ENCODE results near the gene CHML.
A peak's percentile ranks its signal among the peaks of the same experiment; 100 is the strongest.
"Not testable (repeated sequence)": the region's sequence is repeated elsewhere in the genome, so short reads cannot be mapped to it uniquely, and the experiment has no call there.

The CHML gene

DNA sequence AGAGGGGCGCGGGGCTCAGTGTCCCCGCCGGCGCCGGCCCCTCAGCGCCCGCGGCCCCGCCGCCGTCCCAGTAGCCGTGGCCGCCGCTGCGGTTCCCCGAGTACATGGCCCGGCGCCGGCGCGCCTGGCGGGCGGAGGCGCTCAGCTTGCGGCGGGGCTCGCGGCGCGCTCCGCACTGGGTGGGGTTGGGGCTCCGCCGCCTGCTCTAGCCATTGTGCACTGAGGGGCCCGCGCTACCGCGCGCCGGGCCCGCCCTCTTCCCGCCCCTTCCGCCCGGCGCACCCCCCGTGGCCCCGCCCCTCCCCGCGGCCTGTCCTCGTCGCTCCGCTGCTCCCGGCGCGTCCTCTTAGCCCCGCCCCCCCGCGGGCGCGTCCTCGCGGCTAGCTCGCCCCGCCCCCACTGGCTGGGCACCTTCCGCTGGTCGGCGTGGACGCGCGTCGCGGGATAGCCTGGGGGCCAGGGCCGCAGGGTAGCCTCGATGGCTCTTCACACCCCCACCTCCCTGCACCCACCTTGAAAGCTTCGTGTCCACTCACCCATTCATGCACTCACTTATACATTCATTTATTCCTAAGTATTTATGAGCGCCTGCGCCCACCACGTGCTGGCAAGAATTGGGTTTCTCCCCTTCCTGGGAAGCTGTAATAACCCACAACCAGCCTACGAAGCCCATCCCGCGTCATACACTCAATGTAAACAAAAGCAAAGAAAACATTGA lies at the start of gene CHML, which contains the start of gene OPN3:
TSS of gene CHML (minus strand) at position 221 of the 718 bp plus-strand sequence. CDS start 4,603 bp downstream, outside the sequence.
TSS of gene OPN3 (minus strand) at position 221 of the 718 bp plus-strand sequence. CDS start at position 106, 115 bp downstream.
- peak; percentile 86 to 94 (median 89) for DNase-seq

- no peak for DNase-seq
Measured at GRCh38 chr1:241688940-241689368, 48.8 kb upstream of the CHML start.

- no peak for DNase-seq
Measured at GRCh38 chr1:241684108-241684507, 43.9 kb upstream of the CHML start.

- DNase-seq, result no peak
Measured at GRCh38 chr1:241682921-241683320, 42.8 kb upstream of the CHML start.

GRCh38 chr1:241681861-241682448 lies 41.8 kb upstream of the CHML start:
- DNase-seq, result not testable (repeated sequence)

DNA sequence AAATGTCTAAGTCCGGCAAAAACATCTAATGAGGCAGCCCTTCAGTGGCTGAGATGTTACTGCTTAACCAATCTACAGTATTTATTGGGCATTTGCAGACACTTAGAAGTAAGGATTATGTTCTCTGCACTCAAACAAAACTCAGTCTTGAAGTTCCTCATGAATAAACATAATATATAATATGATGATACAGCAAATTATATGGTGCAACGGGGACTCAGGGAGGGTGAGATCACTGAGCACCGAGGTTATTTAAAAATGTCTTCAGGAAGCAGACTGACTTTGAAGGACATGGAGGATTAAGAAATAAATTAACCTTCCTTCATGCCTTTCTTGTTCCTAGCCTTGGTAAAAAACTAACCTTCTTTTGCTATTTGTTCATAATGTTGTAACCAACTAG lies 39.8 kb upstream of the CHML start:
- DNase-seq, result no peak

GRCh38 chr1:241679404-241679803 lies 39.2 kb upstream of the CHML start:
- no peak for DNase-seq

DNA sequence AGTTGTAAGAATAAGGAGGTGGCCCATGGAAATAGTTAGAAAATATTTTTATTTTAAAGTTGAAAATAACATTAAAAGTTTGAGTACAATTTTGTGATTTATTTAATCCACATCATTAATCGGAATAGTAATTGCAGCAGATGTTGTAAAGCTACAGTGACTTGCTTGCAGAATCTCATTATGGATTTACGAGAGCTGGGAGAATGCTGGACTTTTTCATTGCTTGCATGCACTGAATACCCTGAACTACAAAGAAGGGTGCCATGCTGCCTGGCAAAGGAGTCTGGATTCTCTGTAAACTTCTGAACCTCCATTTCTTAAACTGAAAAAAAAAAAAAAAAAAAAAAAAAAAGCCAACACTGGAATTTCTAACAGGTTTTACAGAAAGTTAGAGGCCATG lies 38.4 kb upstream of the CHML start:
- DNase-seq, result no peak

- DNase-seq, result no peak
Measured at GRCh38 chr1:241677201-241677600, 37.0 kb upstream of the CHML start.

- no peak for DNase-seq
Measured at GRCh38 chr1:241675983-241676382, 35.8 kb upstream of the CHML start.

- no peak for DNase-seq
Measured at GRCh38 chr1:241674805-241675384, 34.7 kb upstream of the CHML start.

- DNase-seq, result no peak
Measured at GRCh38 chr1:241672301-241672700, 32.1 kb upstream of the CHML start.

- DNase-seq, result no peak
Measured at GRCh38 chr1:241666419-241666818, 26.2 kb upstream of the CHML start.

DNA sequence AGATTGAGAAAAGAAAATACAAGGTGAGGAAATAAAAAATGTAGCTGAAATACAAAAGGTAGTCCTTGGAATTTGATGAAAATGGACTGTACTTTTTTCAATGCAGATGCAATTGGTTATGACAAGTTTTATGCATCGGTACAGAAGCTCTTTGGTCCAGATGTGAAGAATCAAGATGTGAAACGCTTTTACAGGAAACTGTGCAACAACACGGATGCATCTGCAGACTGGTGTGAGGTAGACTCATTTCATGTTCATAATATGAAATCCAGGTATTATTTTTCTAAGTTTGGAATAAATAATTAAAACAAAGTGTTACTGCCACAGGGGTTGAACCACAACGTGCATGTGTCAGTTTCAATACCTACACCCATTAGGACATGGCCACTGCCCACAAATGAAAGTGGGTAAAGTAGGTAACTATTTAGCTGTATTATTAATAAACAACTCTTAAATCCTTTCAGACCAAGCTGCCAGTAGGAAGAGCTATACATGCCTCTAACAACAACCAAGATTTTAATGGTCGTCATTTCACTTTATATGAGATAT lies 20.3 kb upstream of the CHML start:
- no peak for DNase-seq

DNA sequence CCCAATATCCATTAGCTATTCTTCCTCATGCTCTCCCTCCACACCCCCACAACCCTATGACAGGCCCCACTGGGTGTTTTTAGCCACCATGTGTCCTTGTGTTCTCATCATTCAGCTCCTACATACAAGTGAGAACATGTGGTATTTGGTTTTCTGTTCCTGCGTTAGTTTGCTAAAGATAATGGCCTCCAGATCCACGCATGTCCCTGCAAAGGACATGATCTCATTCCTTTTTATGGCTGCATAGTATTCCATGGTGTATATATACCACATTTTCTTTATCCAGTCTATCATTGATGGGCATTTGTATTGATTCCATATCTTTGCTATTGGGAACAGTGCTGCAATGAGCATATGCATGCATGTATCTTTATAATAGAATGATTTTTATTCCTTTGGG lies 18.8 kb upstream of the CHML start:
- DNase-seq, result not testable (repeated sequence)

- no peak for DNase-seq
Measured at GRCh38 chr1:241658081-241658793, 18.1 kb upstream of the CHML start.

GRCh38 chr1:241654641-241655040 lies 14.5 kb upstream of the CHML start:
- DNase-seq, result no peak

DNA sequence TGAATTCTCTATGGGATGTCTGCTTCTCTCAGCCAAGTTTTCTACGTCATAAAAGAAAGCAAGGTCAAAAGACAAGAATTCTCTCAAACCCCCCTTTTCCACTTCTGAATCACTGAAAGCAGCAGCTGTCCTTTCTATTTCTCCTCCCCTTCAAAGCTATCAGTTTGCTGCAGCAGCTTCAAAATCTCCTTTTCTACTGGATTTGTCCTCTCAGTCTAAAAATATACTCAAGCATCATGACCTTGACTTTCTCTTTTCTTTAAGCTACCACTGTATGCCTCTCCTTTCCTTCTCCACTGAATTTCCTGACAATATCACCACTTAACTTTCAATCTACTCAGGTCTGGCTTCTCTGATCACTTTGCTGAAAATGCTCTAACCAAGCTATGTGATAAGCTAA lies 13.8 kb upstream of the CHML start:
- DNase-seq, result no peak

DNA sequence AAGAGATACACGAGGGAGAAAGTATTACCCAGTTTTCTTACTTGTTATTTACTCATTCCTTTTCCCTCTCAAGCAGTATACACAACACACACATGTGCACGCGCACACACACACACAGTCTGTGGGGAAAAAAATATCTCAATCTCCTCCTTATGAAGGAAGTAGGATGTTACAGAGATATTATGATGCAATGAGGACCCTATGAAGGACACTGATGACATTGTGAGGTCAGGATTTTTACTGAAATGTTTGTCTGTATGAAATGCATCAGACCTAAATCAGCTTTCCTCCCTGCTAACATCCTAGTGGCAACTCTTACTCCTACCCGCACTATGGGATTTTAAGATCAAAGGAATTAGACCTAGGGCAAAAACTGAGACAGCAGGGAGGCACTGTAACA lies 11.8 kb upstream of the CHML start, which contains the start of gene WDR64:
TSS of gene WDR64 (plus strand) at position 270 of the 400 bp plus-strand sequence. CDS start 204 bp downstream, outside the sequence.
- no peak for DNase-seq

GRCh38 chr1:241648159-241648558 lies 8.0 kb upstream of the CHML start:
- DNase-seq, result no peak

DNA sequence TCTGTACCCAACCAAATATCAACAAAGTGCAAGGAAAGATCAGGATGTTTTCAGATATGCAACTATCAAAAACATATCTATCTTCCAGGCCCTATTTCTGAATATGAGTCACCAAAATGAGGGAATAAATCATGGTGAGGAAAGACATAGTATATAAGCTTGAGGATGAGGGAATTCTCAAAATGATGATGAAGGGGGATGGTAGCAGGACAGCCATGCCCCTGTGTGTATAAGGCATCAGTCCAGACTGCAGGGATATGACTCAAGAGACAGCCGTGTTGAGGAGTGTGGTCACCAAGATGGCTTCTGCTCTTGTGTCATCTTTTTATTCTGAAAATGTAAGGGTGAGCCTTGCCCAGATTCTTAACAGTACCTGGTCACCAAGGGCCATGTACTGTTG lies 7.5 kb upstream of the CHML start:
- no peak for DNase-seq

- no peak for DNase-seq
Measured at GRCh38 chr1:241646201-241646600, 6.0 kb upstream of the CHML start.

DNA sequence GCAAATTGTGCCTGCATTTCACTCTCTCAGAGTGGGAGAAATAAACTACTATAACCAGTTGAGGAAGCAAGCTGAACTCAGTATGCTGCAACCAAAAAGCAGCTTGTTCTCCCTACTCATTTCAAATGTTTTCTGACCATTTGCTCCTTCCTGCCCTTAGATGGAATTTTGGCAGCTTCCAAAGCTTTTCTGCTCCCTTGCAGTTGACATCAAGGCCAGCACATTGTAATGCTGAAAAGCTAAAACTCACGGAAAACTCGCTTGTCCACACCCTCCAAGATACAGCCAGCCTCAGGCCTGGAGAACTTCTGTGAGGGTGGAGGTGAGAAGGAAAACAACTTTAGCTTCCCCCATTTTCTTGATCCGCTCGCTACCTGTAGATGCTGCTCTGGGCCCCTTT lies 5.0 kb upstream of the CHML start:
- no peak for DNase-seq
